ENCODE measurements around the gene UVRAG.

UVRAG gene

DNA sequence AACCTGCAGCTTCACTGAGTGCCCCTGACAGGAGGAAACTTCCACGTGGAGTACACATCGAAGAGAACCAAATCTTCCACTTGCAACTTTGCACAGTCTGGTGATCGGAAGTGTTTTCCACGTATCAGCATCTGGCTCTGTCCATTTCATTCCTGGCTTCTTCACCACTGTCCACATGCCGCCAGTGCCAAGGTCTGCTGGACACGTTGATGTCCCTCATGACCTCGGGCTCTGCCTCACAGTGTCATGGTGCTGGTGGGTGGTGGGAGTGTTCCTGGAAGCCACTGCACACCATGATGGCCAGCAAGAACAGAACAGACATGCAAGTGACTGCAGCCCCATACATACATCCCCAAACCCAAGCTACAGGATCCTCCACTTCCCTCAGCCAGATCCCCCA is 342.9 kb downstream of the UVRAG start:
- DNase-seq, result no peak

DNA sequence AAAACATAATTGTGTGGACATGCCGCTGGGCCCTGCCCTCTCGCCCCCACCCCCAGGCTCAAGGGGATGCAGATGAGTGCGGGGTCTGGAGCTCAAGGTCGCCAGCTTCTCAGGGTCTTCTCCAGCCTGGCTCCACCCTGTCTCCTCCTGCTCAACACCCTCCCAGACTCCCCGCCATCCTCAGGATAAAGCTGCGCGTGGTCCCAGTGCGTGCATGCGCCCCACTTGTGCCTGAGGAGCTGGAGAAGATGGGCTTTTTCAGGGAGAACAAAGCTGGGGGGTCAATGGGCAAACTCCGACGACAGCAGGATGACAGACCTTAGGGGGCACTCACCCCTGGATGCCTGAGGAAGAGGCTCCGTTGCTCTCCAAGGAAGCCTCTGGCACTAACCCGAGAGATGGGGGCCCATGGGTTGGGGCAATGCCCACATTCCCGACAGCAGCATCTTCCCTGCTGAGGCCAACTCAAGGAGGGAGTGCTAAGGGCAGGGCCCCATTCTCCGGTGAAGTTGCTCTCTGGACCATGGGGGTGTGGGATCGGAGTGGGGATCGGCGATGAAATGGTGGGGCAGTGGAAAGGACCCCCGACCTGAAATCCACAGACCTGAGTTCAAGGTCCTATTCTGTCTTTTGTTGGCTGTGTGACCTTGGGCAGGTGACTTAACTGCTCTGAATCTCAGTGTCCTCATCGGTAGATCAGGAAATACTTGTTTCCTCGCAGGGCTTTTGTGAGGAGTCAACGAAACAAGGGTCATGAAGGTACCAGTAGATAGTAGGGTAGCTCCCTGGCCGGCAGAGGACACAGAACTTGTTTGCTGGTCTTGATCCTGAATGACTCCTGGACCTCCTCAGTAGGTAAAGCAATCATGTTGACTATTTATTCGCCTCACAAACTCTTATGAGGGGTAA is 343.6 kb downstream of the UVRAG start:
- DNase-seq, result no peak

DNA sequence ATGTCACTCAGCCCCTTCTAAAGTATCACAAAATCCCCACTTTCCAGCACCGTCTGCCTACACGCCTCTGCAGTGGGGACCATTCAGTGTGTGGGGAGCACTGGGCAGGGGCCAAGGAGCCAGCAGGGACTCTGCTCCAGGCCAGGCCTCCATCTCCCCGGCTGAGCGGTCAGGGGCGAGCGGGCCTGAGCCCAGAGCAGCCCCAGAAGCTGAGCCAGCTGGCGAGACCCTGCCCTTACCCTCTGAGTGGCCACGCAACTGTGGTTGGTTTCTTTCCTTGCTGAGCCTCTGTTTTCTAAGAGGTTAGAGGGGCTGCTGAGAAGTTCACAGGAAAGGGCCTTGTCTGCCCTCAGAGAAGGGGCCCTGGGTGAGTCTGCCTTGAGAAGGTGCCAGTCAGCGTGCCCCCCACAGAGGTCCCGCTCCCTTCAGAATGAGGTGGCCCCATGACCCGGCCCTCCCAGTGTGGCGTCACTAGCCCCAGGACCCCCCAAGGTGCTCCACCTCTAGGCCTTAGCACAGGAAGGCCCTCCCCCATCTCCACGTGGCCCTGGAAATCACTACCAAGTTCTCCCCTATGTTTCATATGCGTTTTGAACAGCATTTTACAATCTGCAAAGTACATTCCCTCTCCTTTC is 344.4 kb downstream of the UVRAG start:
- no peak for DNase-seq

DNA sequence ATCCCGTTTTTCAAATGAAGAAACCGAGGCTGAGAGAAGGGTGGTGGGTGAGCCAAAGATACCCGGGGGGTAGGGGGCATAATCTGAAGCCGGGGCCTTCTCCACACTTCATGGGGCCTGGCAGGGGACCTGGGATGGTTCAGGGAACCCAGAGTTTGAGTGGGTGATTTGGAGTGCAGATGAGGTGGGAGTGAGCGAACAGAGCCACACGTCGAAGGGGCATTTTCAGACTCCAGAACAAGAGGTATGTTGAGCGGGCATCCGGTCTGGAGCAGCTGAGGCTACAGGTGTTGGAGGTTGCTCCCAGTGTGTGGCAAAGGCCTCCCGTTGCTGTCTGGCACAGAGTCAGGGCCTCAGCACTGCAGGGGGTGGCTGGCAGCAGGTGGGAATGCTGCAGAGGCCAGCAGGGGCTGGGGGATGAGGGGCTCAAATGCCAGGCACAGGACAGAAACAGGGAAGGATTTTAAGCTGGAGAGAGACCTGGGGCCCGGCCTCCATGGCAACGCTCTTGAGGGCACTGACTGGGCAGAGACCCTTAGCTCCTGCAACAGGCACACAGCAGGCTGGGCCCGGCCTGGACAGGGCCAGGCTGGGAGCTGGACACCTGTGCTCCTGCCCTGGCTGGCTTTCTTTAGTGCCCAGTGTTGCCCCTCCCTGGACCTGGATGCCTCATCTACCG is 345.1 kb downstream of the UVRAG start:
- DNase-seq, result no peak

DNA sequence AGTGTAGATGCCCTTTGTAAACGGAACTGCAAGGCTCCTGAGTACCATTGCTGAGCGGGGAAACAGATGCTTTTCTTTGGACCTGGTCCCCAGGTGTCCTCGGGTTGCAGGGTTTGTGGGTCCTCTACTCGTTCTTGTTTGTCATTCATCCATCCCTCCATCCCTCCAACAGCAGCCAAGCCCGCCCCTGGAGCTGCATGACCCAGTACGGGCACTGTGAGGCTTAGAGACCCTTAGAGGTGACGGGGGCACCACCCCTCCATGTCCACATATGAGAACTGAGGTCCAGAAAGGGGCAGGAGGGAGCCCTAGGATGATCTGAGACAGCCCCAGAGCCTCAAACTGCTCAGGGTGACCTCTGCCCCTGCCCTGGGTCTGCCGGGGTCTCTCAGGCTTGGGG is 345.8 kb downstream of the UVRAG start:
- DNase-seq, result no peak

DNA sequence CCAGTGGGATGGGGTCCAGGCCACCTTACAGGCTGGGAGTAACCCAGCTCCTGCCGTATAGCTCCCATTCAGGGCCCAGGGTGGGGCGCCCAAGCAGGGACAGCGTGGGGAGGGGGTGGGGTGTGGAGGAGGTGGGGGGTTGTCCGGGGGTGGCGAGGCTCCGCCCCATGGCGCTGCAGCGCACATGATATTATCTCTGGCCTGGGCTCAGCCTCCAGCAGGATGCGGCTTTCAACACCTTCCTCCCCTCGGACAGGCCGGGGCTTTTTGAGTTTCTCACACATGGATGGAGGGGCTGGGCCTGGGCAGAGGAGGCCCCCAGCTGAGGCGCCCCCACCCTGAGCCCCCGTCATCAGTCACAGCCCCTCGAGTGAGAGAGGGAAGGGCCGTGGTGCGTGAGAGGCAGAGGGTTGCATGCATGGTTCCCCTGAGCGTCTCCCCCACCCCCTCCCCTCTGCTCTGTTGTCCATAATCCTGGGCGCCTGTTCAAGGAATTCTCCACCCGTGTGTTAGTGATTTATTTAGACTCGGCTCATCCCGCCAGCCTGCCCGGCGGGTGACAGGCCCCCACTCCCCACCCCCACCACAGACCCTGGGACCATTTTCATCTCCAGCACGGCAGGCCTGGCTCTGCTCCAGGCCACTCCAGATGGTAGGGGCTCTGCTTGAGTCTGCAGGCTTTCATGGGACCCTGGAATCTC is 346.4 kb downstream of the UVRAG start:
- no peak for DNase-seq

DNA sequence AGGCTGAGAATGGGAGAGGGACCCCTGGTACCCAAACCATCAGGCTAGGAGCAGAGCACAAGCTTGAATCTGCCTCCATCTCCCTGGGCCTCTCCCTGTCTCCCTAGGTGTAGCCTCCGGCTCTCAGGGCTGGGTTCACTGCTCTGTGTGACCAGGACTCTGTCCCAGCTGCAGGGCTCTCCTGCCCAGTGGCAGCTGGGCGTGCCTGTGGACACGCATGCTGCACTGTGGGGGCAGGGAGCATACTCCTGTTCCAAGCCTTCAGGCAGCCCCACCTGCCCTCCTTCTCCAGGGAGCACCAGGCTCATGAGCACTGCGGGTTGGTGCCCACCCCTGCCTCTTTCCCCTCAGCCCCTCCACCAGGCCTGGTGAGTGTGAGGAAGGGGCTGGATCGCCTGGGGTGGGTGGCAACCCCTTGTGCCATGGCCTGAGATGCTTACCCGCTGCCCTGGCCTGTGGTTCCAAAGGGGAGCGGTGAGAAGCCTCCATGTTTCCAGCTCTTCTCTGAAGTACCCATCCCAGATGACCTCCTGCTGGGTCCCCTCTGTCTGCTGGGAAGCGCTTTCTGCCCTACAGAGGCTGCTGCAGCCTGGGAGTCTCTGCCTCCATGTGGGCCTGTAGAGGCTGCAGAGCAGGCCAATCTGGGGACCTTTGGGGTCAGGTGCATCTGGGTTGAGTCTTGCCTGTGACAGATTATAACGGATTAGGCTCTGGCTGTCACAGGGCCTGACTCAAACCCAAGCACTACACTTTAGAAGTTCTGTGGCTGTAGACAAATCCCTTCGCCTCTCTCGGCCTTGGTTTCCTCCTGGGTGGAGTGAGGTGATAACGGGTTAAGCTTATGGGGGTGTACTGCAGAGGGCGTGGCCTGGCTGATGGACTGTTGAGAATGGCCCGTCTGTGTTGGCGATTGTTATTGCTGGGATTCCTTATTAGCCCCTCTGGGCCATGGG is 347.6 kb downstream of the UVRAG start:
- DNase-seq, result no peak

DNA sequence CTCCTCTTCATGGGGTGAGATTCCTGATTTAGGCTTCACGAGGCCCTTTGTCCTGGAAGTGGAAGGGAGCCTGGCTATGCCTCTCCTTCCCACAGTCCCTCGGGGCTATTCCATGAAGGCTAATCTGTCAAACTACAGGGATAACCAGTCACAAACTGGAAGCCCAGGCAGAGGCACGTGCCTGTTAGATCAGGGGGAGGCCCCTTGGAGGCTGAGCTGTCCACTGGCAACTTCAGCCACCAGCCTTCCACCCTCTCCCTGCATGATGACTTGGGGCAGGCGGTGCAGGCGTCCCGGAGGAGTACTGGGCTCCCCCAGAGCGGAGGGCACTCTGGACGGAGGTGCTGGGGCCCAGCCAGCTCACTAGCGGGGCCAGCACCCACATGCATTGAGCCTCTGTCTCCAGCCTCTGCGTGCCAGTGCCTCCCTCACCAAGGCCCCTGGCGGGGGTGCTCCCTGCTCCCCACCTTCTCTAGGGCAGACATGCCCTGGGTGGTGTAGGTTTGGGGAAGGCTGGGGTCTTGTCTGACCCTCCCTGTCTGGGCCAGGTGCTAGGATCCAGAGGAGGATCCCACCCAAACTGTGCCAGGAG is 348.4 kb downstream of the UVRAG start:
- DNase-seq, result no peak

DNA sequence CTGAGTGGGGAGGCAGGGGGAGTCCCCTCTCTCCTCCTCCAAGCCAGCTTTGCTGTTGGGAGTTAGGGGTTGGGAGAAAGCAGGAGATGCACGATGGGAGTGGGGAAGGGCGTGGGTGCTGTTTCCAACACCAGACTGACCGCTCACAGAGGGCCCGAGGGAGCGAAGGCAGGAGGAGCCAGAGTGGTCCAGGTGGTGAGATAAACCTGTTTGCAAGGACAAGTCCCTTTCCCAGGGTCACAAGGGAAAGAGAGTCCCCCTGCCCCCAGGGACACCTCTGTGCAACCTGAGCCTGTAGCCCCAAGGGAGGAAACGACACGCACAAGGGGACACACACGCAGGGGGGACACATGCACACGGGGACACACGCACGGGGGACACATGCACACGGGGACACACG is 349.1 kb downstream of the UVRAG start:
- no peak for DNase-seq

DNA sequence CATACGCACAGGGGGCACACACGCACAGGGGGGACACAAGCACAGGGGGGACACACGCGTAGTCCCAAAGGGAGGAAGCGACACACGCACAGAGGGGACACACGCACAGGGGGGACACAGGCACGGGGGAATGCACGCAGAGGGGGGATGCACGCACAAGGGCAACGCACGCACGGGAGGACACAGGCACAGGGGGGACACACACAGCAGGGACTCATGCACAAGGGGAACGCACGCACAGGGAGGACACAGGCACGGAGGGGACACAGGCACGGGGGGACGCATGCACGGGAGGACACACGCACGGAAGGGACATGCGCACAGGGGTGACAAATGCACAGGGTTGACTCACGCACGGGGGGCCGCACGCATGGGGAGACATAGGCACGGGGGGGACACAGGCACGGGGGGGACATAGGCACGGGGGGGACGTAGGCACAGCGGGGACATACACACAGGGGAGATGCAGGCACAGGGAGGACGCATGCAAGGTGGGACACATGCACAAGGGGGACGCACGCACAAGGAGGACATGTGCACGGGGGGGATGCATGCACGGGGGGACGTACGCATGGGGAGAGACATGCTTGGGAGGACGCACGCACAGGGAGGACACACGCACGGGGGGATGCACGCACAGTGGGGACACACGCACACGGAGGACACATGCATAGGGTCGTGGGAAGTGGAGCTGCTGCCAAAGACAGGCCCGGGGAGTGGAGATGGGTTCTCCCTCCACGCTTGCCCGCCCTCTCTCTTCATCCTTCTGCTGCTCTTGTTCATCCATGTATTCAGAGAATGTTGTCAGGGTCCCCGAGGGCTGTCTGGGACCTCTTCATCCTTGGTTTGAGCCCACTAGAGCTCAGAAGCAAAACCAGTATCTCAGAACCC is 350.1 kb downstream of the UVRAG start:
- DNase-seq, result no peak

DNA sequence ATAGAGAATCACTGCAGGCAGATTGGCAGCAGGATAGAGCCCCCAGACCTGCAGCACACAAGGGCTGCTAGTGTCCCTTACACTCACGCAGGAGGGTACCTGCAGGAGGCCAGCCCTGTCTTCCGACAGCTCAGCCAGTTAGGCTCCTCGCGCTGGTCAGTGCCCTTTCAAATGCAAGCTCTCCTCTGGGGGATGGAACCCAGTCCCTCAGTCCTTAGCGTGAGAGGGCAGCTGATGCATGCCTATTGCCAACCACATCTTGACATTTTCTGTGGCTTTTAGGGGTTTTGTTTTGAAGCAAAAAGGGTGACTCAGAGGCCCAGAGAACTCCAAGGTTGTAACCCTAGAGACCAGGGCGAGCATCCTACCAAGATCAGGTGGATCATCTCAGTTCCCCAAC is 351.3 kb downstream of the UVRAG start:
- peak; percentile 61 for DNase-seq

DNA sequence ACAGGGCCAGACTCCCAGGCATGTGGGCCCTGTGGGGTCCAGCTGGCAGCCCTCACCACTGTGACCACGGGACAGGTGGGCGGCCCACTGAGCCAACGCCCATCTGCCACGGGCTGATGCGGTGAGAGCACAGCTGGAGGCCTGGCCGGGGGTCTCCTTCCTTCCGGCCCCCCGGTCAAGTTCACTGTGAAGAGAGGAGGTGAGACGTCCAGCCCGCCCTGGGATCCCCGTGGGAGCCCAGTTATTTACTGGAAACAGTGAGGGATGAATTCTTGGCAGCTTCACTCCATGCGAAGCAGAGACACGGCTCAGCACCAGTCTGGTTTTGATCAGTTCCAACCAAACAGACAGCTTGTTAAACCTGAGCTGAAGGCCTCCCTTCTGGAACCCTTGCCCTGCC is 352.6 kb downstream of the UVRAG start:
- DNase-seq, result no peak

DNA sequence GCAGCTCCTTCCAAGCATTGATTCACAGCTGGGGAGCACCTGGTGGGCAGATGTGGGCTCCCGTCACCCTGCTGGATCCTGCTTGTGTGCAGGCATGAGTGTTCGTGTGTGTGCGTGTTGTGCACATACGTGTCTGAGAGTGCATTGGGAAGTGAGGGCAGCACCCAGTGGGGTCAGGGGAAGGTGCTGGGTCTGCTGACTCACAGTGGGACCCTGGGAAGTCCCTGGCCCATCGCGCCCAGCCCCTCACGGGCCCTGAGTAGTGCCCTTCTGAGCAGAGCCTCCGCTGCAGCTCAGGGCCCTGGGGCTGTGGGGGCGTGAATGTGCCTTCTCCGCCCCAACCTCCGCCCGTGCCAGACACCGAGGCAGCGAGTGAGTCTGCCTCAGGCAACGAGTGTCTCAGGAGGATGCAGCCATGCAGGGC is 354.5 kb downstream of the UVRAG start:
- no peak for DNase-seq

DNA sequence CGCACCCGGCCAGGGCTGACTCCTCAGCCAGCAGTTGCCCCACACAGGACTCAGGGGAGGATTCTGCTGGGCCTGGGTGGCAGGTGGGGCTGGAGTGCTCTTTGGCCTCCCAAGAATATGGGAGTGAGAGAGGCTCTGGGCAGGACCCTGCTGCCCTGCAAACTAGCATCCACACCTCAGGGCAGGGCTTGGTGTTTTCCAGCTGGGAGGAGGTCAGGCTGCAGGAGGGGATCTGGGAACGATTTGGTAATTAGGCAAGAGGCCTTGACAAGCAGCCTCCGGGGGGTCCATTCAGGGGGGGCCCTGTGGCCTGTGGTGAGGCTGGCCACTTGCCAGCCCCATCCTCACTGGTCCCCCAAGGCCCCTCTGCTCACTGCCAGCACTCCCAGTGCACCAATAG is 355.5 kb downstream of the UVRAG start:
- no peak for DNase-seq

DNA sequence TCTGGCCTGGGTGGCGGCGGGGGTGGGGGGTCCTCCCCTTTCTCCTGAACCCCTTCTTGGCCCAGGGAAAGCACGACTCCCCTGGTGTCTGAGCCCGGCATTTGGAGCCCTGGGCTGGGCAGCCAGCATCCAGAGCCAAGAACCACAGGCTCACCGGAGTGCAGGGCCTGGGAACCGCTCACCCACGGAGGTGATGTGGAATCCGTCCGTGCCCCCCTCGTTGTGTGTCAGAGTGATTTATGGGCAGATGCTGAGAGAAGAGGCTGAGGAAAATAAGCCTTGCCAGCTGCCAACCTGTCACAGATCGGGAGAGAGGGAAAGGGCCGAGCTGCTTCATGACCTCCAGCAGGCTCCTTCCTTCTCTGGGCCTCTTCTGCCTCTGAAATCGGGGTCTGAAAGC is 357.6 kb downstream of the UVRAG start:
- no peak for DNase-seq

DNA sequence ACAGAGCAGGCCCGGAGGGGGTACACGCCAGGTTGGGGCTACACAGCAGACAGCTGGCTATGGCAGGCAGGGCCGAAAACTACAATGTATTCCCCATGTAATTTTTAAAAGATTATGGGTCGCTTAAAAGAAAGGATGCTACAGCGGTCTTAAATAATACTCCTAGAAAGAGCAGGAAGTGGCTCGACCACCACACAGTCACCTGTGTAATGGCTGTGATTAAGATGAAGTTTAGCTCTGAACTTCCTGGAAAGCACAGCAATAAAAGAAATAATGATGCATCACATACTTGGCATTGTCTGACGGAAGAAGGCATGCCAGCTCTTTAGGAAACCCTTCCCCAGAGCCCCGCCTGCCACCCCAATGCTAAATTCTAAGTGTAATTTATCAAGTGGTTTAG is 358.7 kb downstream of the UVRAG start:
- DNase-seq, result no peak

DNA sequence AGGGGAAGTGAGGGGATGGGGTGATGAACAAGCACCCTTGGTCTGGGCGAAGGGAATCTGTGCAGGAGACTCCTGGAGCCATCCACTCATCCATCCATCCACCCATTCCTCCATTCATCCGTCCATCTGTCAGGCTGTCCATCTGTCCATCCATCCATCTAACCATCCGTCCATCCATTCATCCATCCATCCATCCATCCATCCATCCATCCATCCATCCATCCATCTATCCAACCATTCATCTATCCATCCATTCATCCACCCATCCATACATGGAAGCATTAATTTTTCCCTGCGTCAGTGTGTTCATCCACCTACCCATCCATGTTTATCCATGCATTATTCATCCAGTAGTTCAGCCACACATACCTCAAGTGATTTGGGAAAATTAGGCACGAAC is 359.3 kb downstream of the UVRAG start:
- no peak for DNase-seq

DNA sequence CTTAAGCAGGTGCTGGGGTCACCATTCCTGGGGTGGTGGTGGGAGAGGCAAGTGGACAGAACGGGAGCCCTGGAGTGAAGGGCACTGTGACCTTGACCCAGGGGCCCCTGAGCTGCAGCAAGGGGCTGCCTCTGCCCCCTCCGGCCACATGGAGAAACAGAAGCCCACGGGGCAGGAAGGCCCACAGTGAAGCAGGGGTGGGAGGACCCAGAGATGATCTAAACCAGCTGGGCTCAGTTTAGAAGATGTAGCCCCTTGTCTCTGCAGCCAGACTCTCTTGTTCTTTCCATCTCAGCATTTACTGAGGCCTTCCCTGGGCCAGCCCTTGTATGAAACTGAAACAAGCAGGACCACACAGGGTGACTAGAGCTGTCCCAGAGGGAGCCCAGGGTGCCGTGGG is 360.8 kb downstream of the UVRAG start:
- DNase-seq, result no peak

DNA sequence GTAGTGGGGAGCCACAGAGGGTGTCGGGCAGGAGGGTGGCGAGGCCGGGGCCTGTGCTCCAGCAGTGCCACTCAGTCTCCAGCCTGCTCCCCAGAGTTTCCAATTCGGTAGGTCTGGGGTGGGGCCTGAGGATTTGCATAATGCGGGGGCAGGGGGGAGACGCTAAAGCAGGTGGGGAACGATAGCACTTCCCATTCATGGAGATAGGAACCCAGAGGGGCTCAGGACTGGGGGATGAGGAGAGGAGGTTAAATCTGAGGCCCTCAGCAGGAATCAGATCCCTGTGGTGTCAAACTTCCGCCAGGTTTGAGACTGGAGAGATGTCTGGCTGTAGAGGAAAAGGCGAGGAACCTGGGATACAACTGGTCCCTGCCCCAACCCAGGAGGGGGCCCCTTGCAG is 361.5 kb downstream of the UVRAG start:
- DNase-seq, result no peak

DNA sequence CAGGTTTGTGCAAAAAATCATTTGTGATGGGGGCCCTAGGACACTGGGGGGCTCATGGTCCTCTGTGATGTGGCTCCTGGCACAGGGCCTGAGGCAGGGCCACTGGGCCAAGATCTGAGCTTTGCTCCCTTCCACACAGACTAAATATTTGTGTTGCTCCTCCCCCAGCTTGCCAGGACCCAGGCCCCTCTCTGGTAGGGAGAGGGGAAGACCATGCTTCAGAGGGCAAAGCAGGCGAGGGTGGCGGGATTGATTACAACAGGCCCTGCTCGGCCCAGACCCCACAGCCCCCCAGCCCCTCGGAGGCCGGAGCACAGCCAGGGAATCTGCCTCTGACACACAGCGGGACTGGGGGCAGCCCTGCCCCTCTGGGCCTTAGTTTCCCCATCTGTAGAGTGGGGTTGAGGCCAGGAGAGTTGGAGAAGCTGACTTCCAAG is 362.3 kb downstream of the UVRAG start:
- DNase-seq, result no peak

DNA sequence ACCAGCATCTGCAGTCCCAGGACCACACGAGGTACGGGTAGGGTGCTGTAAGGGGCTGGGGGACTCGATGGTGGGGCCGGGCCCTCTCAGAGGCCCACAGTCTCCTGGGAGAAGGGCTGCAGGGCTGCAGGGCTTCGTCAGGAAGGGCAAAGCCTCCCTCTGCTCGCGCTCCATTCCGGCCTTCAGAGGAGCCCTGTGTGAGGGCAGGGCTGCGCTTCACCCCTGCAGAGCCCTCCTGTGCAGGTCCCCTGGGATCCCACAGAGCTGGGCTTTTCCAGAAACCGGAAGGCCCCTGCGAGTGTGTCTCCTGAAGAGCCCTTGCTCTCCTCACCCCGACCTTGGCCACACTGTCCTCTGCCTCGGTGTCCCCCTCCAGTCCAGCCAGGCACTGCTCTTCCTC is 364.1 kb downstream of the UVRAG start:
- no peak for DNase-seq
